WTC11 (cell line): Measurements from ENCODE around the gene ROBO2.

Source experiments
- CTCF ChIP-seq: fragments of 200-600 bp; IDR thresholded peaks from 2 replicates; pipeline ENCODE4 v1.8.0; 2022; ENCODE audit warnings: antibody characterized with exemption
- FOXJ3 ChIP-seq: sonication (generic); formaldehyde crosslinking; IDR thresholded peaks from 2 replicates; pipeline ENCODE4 v1.9.0; 2021; ENCODE audit warnings: missing genetic modification reagents, mild to moderate bottlenecking, borderline replicate concordance
- IRF2 ChIP-seq: sonication (generic); formaldehyde crosslinking; IDR thresholded peaks from 2 replicates; pipeline ENCODE4 v1.8.0; 2022; ENCODE audit warnings: low read depth, missing genetic modification reagents, borderline replicate concordance
- JUN ChIP-seq: sonication (generic); formaldehyde crosslinking; IDR thresholded peaks from 2 replicates; pipeline ENCODE4 v1.8.0; 2023; ENCODE audit warnings: mild to moderate bottlenecking, missing genetic modification reagents
- RORB ChIP-seq: fragments of 250-450 bp; sonication (Bioruptor Pico); IDR thresholded peaks from 2 replicates; pipeline ENCODE4 v1.9.0; 2021; ENCODE audit warnings: mild to moderate bottlenecking
- TCF7 ChIP-seq: sonication (generic); formaldehyde crosslinking; IDR thresholded peaks from 2 replicates; pipeline ENCODE4 v1.8.0; 2022; ENCODE audit warnings: mild to moderate bottlenecking, low read depth, missing genetic modification reagents, moderate library complexity

DNA sequence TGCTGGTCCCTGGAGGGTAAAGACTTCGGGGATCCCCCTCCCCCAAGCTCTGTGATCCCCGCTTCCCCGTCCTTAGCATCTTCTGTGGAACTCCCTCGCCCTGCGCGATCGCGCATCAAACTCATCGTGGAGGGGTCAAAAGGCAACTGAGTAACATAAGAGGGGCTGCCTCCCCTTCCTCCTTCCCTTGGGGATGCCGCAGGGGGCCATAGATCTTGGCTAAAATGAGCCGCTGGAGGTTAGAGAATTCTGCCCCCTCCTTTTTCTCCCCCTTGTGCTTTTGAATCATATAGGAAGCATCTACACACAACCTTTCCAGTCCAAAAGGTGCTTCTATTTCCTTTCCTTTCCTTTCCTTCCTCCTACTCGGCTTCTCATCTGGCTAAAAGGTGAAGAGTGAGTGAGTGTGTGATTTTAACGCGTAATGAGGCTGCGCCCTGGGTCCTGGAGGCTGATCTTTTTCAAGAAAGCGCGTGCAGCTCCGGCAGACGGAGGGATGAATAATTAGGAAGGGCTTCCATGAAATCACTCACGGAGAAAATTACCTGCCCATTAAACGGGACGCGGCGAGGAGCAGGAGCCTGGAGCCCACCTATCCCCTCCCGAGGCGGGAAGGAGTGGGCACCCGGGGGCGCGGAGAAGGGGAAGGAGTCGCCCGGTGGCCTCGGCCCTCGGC is 831 bp upstream of the ROBO2 start:
- TF ChIP-seq JUN (no peak), TCF7 (CRISPR knock-in tag) (no peak), CTCF (no peak), IRF2 (CRISPR knock-in tag) (no peak), FOXJ3 (CRISPR knock-in tag) (no peak), RORB (CRISPR knock-in tag) (no peak)
